K562 (cell line): ENCODE results near the gene CREB3L1. TPM values are rescaled to one million over a fixed set of nuclear protein-coding genes. Genes with fewer than 3 reads are reported as not detected.

Experiments used
- ELK3 ChIP-seq: fragments of 450-650 bp; formaldehyde crosslinking; IDR thresholded peaks from 2 replicates; pipeline ENCODE4 v1.4.0; 2020; ENCODE audit warnings: mild to moderate bottlenecking
- GATAD2A ChIP-seq: fragments of 450-650 bp; IDR thresholded peaks from 2 replicates; pipeline ENCODE4 v1.6.1; 2017
- KDM2B ChIP-seq: fragments of 250-450 bp; sonication (Bioruptor Pico); IDR thresholded peaks from 2 replicates; pipeline ENCODE4 v1.8.0; 2021; ENCODE audit warnings: mild to moderate bottlenecking, moderate library complexity
- LCOR ChIP-seq: sonication (generic); formaldehyde crosslinking; IDR thresholded peaks from 2 replicates; pipeline ENCODE4 v1.8.0; 2022; ENCODE audit warnings: mild to moderate bottlenecking, missing genetic modification reagents
- MED1 ChIP-seq: sonication (generic); formaldehyde crosslinking; IDR thresholded peaks from 2 replicates; pipeline ENCODE4 v1.8.1; 2023; ENCODE audit warnings: missing genetic modification reagents, borderline replicate concordance
- NFE2 ChIP-seq: IDR thresholded peaks from 2 replicates; pipeline ENCODE4 v1.6.1; 2014; ENCODE audit warnings: antibody characterized with exemption, low read depth
- POLR2B ChIP-seq: fragments of 450-650 bp; IDR thresholded peaks from 2 replicates; pipeline ENCODE4 v1.6.1; 2018; ENCODE audit warnings: low read depth; ENCODE audit not compliant: partially characterized antibody
- PTBP1 ChIP-seq: fragments of 200-400 bp; formaldehyde crosslinking; IDR thresholded peaks from 2 replicates; pipeline ENCODE4 v1.6.1; 2017; ENCODE audit warnings: low read depth, low read length
- SMAD2 ChIP-seq: fragments of 150-350 bp; IDR thresholded peaks from 2 replicates; pipeline ENCODE4 v1.6.1; 2014; ENCODE audit warnings: low read depth, mild to moderate bottlenecking, low read length
- ZNF184 ChIP-seq: sonication (generic); formaldehyde crosslinking; IDR thresholded peaks from 2 replicates; pipeline ENCODE4 v1.5.0; 2020; ENCODE audit warnings: missing genetic modification reagents
- ZNF263 ChIP-seq: sonication (generic); formaldehyde crosslinking; IDR thresholded peaks from 2 replicates; pipeline ENCODE4 v1.8.0; 2022; ENCODE audit warnings: mild to moderate bottlenecking, missing genetic modification reagents, borderline replicate concordance
- ZNF57 ChIP-seq: fragments of 450-650 bp; formaldehyde crosslinking; IDR thresholded peaks from 2 replicates; pipeline ENCODE4 v1.4.0; 2020; ENCODE audit warnings: mild to moderate bottlenecking, moderate library complexity
- ZNF695 ChIP-seq: fragments of 450-650 bp; formaldehyde crosslinking; IDR thresholded peaks from 2 replicates; pipeline ENCODE4 v1.4.0; 2020; ENCODE audit warnings: mild to moderate bottlenecking, moderate library complexity
- ZSCAN32 ChIP-seq: fragments of 450-650 bp; formaldehyde crosslinking; IDR thresholded peaks from 2 replicates; pipeline ENCODE4 v1.4.0; 2020; ENCODE audit warnings: mild to moderate bottlenecking, moderate library complexity
- polyA plus RNA-seq, 8 experiments: library from polyadenylated mRNA; depleted of rRNA in 4 of 8; stranded (reverse) in 5 of 8; unstranded in 3 of 8; fragments of >200 nt; fragmentation: Nextera tagmentation in 2 of 8; fragmentation: Illumina TruSeq in 1 of 8; extraction: Ambion mirVana in 2 of 8; extraction: Trizol in 1 of 8; gene quantifications; 2 replicates each; pipeline versions ENCODE4 v1.2.1 to v1.2.3, GENCODE V29; 2011 to 2014; ENCODE audit warnings: inconsistent platforms in 1 of 8, missing spikeins in 1 of 8
- total RNA-seq, 7 experiments: library from RNA; depleted of rRNA in 6 of 7; stranded (reverse); fragments of >200 nt in 6 of 7; fragmentation: Illumina TruSeq in 2 of 7; extraction: Trizol in 2 of 7; gene quantifications; 2 replicates each; pipeline versions ENCODE4 v1.2.1 to v1.2.3, GENCODE V29; 2011 to 2021; ENCODE audit warnings: low replicate concordance in 1 of 7
- TF ChIP-seq, protein P1 (sequence below): fragments of 250-450 bp; sonication (Bioruptor Pico); IDR thresholded peaks from 2 replicates; pipeline ENCODE4 v1.4.0; 2020
- TF ChIP-seq, protein P2 (sequence below): fragments of 250-450 bp; sonication (Bioruptor Pico); IDR thresholded peaks from 2 replicates; pipeline ENCODE4 v1.6.1; 2021; ENCODE audit warnings: mild to moderate bottlenecking
- TF ChIP-seq, protein P3 (sequence below): IDR thresholded peaks from 2 replicates; pipeline ENCODE4 v1.6.1; 2011; ENCODE audit not compliant: insufficient read length; ENCODE audit errors: extremely low read depth
- TF ChIP-seq, protein P4 (sequence below): fragments of 450-650 bp; IDR thresholded peaks from 2 replicates; pipeline ENCODE4 v1.6.1; 2016; ENCODE audit warnings: mild to moderate bottlenecking

The CREB3L1 gene
- total and polyA plus RNA-seq, 9 of the 15 experiments (the other 6 are each of a cell fraction or from before 2014, with no cell fraction given), result 1.2 to 27.6 (median 3.7) TPM

DNA sequence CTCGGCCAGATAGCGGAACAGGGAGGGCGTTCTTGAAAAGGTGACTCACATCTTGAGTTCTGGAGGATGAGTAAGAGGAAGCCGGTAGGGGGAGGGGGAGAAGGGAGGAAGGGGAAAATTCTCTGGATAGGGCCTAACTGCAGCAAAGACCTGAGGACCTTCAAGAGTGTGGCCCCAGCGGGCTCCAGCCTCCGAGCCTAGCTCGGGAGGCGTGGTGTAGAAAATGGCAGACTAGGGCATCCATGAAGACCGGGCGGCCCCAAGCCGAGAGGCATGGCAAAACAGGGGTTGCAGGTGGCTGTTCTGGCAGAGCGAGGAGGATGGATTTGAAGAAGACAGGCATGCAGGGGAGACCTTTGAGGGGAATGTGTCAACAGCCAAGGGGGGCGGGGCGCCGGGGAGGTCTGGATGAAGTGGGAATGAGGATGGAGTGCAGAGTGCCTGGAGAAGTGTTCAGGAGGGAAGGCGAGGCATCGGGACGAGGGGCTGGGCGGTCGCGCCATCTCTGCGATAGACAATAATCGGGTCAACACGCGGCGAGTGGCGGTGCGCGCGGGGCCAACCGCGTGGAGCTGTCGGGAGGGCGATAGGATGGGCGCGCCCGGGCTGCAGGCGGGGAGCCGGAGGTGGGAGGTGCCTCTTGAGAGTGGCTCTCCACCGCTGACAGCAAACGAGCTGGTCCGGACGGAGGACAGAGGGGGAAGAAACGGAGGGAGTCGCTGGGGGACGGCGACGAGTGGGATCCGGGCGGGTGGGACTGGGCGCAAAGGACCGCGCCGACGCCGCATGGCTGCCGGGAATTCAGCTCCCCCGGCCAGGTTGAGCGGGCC lies 40.0 kb upstream of the CREB3L1 start (continued):
- TF ChIP-seq, protein P1, sequence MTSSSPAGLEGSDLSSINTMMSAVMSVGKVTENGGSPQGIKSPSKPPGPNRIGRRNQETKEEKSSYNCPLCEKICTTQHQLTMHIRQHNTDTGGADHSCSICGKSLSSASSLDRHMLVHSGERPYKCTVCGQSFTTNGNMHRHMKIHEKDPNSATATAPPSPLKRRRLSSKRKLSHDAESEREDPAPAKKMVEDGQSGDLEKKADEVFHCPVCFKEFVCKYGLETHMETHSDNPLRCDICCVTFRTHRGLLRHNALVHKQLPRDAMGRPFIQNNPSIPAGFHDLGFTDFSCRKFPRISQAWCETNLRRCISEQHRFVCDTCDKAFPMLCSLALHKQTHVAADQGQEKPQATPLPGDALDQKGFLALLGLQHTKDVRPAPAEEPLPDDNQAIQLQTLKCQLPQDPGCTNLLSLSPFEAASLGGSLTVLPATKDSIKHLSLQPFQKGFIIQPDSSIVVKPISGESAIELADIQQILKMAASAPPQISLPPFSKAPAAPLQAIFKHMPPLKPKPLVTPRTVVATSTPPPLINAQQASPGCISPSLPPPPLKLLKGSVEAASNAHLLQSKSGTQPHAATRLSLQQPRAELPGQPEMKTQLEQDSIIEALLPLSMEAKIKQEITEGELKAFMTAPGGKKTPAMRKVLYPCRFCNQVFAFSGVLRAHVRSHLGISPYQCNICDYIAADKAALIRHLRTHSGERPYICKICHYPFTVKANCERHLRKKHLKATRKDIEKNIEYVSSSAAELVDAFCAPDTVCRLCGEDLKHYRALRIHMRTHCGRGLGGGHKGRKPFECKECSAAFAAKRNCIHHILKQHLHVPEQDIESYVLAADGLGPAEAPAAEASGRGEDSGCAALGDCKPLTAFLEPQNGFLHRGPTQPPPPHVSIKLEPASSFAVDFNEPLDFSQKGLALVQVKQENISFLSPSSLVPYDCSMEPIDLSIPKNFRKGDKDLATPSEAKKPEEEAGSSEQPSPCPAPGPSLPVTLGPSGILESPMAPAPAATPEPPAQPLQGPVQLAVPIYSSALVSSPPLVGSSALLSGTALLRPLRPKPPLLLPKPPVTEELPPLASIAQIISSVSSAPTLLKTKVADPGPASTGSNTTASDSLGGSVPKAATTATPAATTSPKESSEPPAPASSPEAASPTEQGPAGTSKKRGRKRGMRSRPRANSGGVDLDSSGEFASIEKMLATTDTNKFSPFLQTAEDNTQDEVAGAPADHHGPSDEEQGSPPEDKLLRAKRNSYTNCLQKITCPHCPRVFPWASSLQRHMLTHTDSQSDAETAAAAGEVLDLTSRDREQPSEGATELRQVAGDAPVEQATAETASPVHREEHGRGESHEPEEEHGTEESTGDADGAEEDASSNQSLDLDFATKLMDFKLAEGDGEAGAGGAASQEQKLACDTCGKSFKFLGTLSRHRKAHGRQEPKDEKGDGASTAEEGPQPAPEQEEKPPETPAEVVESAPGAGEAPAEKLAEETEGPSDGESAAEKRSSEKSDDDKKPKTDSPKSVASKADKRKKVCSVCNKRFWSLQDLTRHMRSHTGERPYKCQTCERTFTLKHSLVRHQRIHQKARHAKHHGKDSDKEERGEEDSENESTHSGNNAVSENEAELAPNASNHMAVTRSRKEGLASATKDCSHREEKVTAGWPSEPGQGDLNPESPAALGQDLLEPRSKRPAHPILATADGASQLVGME (CRISPR knock-in tag), result no peak
- TF ChIP-seq ZNF184 (CRISPR knock-in tag), result no peak
- TF ChIP-seq ZSCAN32 (CRISPR knock-in tag), result no peak
- TF ChIP-seq ELK3, result no peak
- no peak for TF ChIP-seq PTBP1
- TF ChIP-seq KDM2B (CRISPR knock-in tag), result no peak
- TF ChIP-seq, protein P2, sequence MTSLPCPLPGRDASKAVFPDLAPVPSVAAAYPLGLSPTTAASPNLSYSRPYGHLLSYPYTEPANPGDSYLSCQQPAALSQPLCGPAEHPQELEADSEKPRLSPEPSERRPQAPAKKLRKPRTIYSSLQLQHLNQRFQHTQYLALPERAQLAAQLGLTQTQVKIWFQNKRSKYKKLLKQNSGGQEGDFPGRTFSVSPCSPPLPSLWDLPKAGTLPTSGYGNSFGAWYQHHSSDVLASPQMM (CRISPR knock-in tag), result no peak
- TF ChIP-seq POLR2B, result peak; percentile 70
- TF ChIP-seq NFE2, result peak; percentile 75
- TF ChIP-seq, protein P3, sequence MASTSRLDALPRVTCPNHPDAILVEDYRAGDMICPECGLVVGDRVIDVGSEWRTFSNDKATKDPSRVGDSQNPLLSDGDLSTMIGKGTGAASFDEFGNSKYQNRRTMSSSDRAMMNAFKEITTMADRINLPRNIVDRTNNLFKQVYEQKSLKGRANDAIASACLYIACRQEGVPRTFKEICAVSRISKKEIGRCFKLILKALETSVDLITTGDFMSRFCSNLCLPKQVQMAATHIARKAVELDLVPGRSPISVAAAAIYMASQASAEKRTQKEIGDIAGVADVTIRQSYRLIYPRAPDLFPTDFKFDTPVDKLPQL, result no peak
- peak; percentile 87 for TF ChIP-seq LCOR (CRISPR knock-in tag)
- TF ChIP-seq, protein P4, sequence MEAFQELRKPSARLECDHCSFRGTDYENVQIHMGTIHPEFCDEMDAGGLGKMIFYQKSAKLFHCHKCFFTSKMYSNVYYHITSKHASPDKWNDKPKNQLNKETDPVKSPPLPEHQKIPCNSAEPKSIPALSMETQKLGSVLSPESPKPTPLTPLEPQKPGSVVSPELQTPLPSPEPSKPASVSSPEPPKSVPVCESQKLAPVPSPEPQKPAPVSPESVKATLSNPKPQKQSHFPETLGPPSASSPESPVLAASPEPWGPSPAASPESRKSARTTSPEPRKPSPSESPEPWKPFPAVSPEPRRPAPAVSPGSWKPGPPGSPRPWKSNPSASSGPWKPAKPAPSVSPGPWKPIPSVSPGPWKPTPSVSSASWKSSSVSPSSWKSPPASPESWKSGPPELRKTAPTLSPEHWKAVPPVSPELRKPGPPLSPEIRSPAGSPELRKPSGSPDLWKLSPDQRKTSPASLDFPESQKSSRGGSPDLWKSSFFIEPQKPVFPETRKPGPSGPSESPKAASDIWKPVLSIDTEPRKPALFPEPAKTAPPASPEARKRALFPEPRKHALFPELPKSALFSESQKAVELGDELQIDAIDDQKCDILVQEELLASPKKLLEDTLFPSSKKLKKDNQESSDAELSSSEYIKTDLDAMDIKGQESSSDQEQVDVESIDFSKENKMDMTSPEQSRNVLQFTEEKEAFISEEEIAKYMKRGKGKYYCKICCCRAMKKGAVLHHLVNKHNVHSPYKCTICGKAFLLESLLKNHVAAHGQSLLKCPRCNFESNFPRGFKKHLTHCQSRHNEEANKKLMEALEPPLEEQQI, result no peak
- peak; percentile 37; the same call in 1 of the 2 replicates for TF ChIP-seq GATAD2A
- 0 out of 2 replicates have a peak, but pooled peaks have one; percentile 41 for TF ChIP-seq ZNF263 (CRISPR knock-in tag)
- TF ChIP-seq MED1 (CRISPR knock-in tag), result no peak
- TF ChIP-seq ZNF57 (CRISPR knock-in tag), result no peak
- TF ChIP-seq ZNF695 (CRISPR knock-in tag), result no peak
- TF ChIP-seq SMAD2, result no peak
